HepG2 (cell line): ENCODE data around the gene SNX30. TPM values are rescaled to one million over a fixed set of nuclear protein-coding genes. Genes with fewer than 3 reads are reported as not detected.

Experiments used
- AGO2 ChIP-seq: fragments of 200-400 bp; formaldehyde crosslinking; optimal IDR thresholded peaks from 2 replicates; pipeline ENCODE3; 2017; ENCODE audit warnings: mild to moderate bottlenecking, low read depth, low read length, moderate library complexity
- HNF4G ChIP-seq, 2 experiments: sonication (generic) in 1 of 2; formaldehyde crosslinking in 1 of 2; IDR thresholded peaks; 2 replicates each; pipeline versions ENCODE4 v1.4.0 to v1.6.1; 2011 to 2020; ENCODE audit warnings: borderline replicate concordance in 2 of 2, low read depth in 2 of 2, mild to moderate bottlenecking in 2 of 2, low read length in 1 of 2, missing genetic modification reagents in 1 of 2, moderate library complexity in 1 of 2
- NR2F2 ChIP-seq: IDR thresholded peaks from 2 replicates; pipeline ENCODE4 v1.6.1; 2012; ENCODE audit warnings: low read depth, inconsistent platforms, borderline replicate concordance
- NR2F6 ChIP-seq, 2 experiments: IDR thresholded peaks; 2 replicates each; pipeline ENCODE4 v1.6.1; 2016; ENCODE audit warnings: antibody characterized with exemption in 1 of 2, mild to moderate bottlenecking in 1 of 2
- RARA ChIP-seq: IDR thresholded peaks from 2 replicates; pipeline ENCODE4 v1.6.1; 2016; ENCODE audit warnings: missing genetic modification reagents, missing compliant biosample characterization
- ZNF558 ChIP-seq: sonication (generic); formaldehyde crosslinking; IDR thresholded peaks from 2 replicates; pipeline ENCODE4 v1.9.0; 2022; ENCODE audit warnings: mild to moderate bottlenecking, missing genetic modification reagents, borderline replicate concordance
- polyA plus RNA-seq, 8 experiments: library from polyadenylated mRNA; depleted of rRNA in 3 of 8; stranded (reverse) in 7 of 8; unstranded in 1 of 8; fragments of >200 nt; fragmentation: Illumina TruSeq in 4 of 8; extraction: Trizol in 4 of 8; gene quantifications; 2 replicates each; pipeline versions ENCODE4 v1.2.1 to v1.2.3, GENCODE V29; 2011 to 2016; ENCODE audit warnings: low read depth in 4 of 8, missing spikeins in 1 of 8, mixed read lengths in 1 of 8; ENCODE audit not compliant: insufficient read depth in 1 of 8
- total RNA-seq, 5 experiments: library from RNA; depleted of rRNA; stranded (reverse); fragments of >200 nt; fragmentation: Illumina TruSeq; extraction: Trizol; gene quantifications; 2 replicates each; pipeline ENCODE4 v1.2.3, GENCODE V29; 2016; ENCODE audit warnings: low read depth in 1 of 5
- TF ChIP-seq, protein P1 (sequence below): sonication (generic); formaldehyde crosslinking; IDR thresholded peaks from 2 replicates; pipeline ENCODE4 v1.4.0; 2020; ENCODE audit warnings: mild to moderate bottlenecking, missing genetic modification reagents
- TF ChIP-seq, protein P2 (sequence below): sonication (generic); formaldehyde crosslinking; IDR thresholded peaks from 2 replicates; pipeline ENCODE4 v1.4.0; 2020; ENCODE audit warnings: missing genetic modification reagents
- TF ChIP-seq, protein P3 (sequence below): sonication (generic); formaldehyde crosslinking; IDR thresholded peaks from 2 replicates; pipeline ENCODE4 v1.4.0; 2020; ENCODE audit warnings: mild to moderate bottlenecking, low read depth, missing genetic modification reagents

SNX30 gene
- total and polyA plus RNA-seq, 2 of the 13 experiments (the other 11 are each of a cell fraction or from before 2014, with no cell fraction given), result 4.4 to 12.4 TPM

DNA sequence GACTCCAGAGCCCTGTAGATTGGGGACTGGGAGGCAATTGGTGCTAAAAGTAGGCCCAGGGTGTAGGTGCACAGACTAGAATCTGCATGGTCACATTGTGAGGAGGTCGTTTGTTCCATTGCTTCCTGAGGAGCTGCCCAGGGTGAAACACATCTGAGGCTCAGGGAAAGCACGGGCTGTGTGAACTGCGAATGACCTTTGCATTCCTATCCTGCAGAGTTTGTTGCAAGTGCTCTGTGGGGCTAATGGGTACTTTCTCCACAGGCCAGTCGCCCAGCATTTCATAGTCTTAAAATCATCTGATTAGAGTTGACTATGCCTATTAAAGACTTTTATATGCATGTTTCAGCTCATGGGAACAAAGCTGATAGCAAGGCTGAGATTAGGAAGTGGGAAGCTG, 154.5 kb downstream of the SNX30 start (continued):
- TF ChIP-seq ZNF558, result no peak
- TF ChIP-seq, protein P1, sequence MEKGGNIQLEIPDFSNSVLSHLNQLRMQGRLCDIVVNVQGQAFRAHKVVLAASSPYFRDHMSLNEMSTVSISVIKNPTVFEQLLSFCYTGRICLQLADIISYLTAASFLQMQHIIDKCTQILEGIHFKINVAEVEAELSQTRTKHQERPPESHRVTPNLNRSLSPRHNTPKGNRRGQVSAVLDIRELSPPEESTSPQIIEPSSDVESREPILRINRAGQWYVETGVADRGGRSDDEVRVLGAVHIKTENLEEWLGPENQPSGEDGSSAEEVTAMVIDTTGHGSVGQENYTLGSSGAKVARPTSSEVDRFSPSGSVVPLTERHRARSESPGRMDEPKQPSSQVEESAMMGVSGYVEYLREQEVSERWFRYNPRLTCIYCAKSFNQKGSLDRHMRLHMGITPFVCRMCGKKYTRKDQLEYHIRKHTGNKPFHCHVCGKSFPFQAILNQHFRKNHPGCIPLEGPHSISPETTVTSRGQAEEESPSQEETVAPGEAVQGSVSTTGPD (CRISPR knock-in tag), result no peak
- TF ChIP-seq HNF4G (IDR thresholded peaks at IDR 0.05; ENCODE audit: borderline replicate concordance, low read depth, low read length), result peak; percentile 41; the same call in 1 of the 2 replicates
- TF ChIP-seq HNF4G (CRISPR knock-in tag; IDR thresholded peaks at IDR 0.05; ENCODE audit: borderline replicate concordance, low read depth), result no peak
- TF ChIP-seq NR2F6 (IDR thresholded peaks at IDR 0.05), result peak; percentile 58
- 0 out of 2 replicates have a peak, but pooled peaks have one; percentile 44 for TF ChIP-seq NR2F6 (CRISPR knock-in tag; IDR thresholded peaks at IDR 0.05)
- peak; percentile 86 for TF ChIP-seq RARA (CRISPR knock-in tag)
- no peak for TF ChIP-seq AGO2
- TF ChIP-seq, protein P2, sequence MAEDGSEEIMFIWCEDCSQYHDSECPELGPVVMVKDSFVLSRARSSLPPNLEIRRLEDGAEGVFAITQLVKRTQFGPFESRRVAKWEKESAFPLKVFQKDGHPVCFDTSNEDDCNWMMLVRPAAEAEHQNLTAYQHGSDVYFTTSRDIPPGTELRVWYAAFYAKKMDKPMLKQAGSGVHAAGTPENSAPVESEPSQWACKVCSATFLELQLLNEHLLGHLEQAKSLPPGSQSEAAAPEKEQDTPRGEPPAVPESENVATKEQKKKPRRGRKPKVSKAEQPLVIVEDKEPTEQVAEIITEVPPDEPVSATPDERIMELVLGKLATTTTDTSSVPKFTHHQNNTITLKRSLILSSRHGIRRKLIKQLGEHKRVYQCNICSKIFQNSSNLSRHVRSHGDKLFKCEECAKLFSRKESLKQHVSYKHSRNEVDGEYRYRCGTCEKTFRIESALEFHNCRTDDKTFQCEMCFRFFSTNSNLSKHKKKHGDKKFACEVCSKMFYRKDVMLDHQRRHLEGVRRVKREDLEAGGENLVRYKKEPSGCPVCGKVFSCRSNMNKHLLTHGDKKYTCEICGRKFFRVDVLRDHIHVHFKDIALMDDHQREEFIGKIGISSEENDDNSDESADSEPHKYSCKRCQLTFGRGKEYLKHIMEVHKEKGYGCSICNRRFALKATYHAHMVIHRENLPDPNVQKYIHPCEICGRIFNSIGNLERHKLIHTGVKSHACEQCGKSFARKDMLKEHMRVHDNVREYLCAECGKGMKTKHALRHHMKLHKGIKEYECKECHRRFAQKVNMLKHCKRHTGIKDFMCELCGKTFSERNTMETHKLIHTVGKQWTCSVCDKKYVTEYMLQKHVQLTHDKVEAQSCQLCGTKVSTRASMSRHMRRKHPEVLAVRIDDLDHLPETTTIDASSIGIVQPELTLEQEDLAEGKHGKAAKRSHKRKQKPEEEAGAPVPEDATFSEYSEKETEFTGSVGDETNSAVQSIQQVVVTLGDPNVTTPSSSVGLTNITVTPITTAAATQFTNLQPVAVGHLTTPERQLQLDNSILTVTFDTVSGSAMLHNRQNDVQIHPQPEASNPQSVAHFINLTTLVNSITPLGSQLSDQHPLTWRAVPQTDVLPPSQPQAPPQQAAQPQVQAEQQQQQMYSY (CRISPR knock-in tag), result no peak
- TF ChIP-seq, protein P3, sequence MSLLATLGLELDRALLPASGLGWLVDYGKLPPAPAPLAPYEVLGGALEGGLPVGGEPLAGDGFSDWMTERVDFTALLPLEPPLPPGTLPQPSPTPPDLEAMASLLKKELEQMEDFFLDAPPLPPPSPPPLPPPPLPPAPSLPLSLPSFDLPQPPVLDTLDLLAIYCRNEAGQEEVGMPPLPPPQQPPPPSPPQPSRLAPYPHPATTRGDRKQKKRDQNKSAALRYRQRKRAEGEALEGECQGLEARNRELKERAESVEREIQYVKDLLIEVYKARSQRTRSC (CRISPR knock-in tag), result no peak
- TF ChIP-seq NR2F2, result 0 out of 2 replicates have a peak, but pooled peaks have one; percentile 18
